Body of pancreas (tissue), 4 donors: ENCODE data around the gene OTOG. TPM values are rescaled to one million over a fixed set of nuclear protein-coding genes. Genes with fewer than 3 reads are reported as not detected.

Experiments
- ATAC-seq: fragments of 150-250 bp; one replicate; pipeline ENCODE4 v1.9.1; 2016
- DNase-seq, 4 donors: peaks; one replicate each; pipeline ENCODE4 v3.0.0-alpha.2; 2019
- H3K27ac ChIP-seq, 4 donors: fragments of 200-600 bp; sonication (generic); 1 replicate in 3 of 4; 2 replicates in 1 of 4; pipeline versions ENCODE4 v1.5.1 to v1.6.1; 2016 to 2019; ENCODE audit warnings: mild to moderate bottlenecking in 1 of 4, mixed read lengths in 1 of 4, moderate library complexity in 1 of 4
- H3K27me3 ChIP-seq, 2 donors: fragments of 200-600 bp; sonication (generic); one replicate each; pipeline ENCODE4 v1.6.0; 2016; ENCODE audit warnings: mild to moderate bottlenecking in 1 of 2
- H3K36me3 ChIP-seq, 2 donors: fragments of 200-600 bp; sonication (generic); replicated peaks in 1 of 2; 2 replicates each; pipeline ENCODE4 v1.5.1; 2016; ENCODE audit warnings: low read depth in 2 of 2; ENCODE audit not compliant: insufficient read depth in 1 of 2
- H3K4me1 ChIP-seq: fragments of 200-600 bp; sonication (generic); one replicate; pipeline ENCODE4 v1.6.0; 2016
- H3K4me3 ChIP-seq, 2 donors: fragments of 200-600 bp; sonication (generic); 1 replicate in 1 of 2; 2 replicates in 1 of 2; pipeline ENCODE4 v1.5.1; 2016 to 2019
- H3K9me3 ChIP-seq, 3 donors: fragments of 200-600 bp; sonication (generic); 1 replicate in 2 of 3; 2 replicates in 1 of 3; pipeline ENCODE4 v1.5.1; 2016
- CTCF ChIP-seq, 7 experiments: fragments of 450-650 bp in 4 of 7; fragments of 200-600 bp in 3 of 7; sonication (generic) in 3 of 7; IDR thresholded peaks; one replicate each; pipeline ENCODE4 v1.5.1; 2016 to 2019; ENCODE audit warnings: antibody characterized with exemption in 7 of 7
- POLR2A ChIP-seq, 3 donors: fragments of 450-650 bp; IDR thresholded peaks; one replicate each; pipeline ENCODE4 v1.6.1; 2016; ENCODE audit warnings: antibody characterized with exemption in 3 of 3, mild to moderate bottlenecking in 2 of 3
- WGBS, 2 donors: methylation state at CpG; one replicate each; pipeline ENCODE4 v1.1.5; 2017; 5-methylcytosine and 5-hydroxymethylcytosine counted together
- intact Hi-C: fragments of 100-400 bp; cut with DNase I; formaldehyde crosslinking; loops from one replicate; pipeline ENCODE4 v1.15.1; 2023
- total RNA-seq, 2 donors: library from RNA; depleted of rRNA; stranded (reverse); fragments of >200 nt; gene quantifications; one replicate each; pipeline ENCODE4 v1.1.0, GENCODE V29; 2016

Gene OTOG
- total RNA-seq, 2 donors from 2014 or later = not detected

GRCh38 chr11:17593466-17594245 lies 46.6 kb downstream of the OTOG start:
- ATAC-seq = no peak
- 65 to 90% methylated on average over 3 to 9 of the region's 9 CpGs for WGBS, 2 donors
- Histone ChIP-seq H3K4me1 (no peaks in the 10 kb centered on the region), H3K36me3 (no peaks in the 10 kb centered on the region), H3K27ac (no peak overlapping the region), H3K27me3 (no peaks in the 10 kb centered on the region), H3K9me3 (no peaks in the 10 kb centered on the region), H3K4me3 (no peak overlapping the region)
- TF ChIP-seq POLR2A (IDR thresholded peaks at IDR 0.05) = no peak
- intact Hi-C loops = no loop called here
- DNase-seq = peak in 1 of 4 donors; percentile 1

GRCh38 chr11:17594686-17595192 lies 47.7 kb downstream of the OTOG start:
- TF ChIP-seq CTCF (IDR thresholded peaks at IDR 0.05) (no peak), POLR2A (IDR thresholded peaks at IDR 0.05) (no peak)
- no peaks in the 10 kb centered on the region for H3K27me3 ChIP-seq
- H3K4me3 ChIP-seq = no peak overlapping the region
- H3K27ac ChIP-seq = no peak overlapping the region
- ATAC-seq (no peak), DNase-seq (no peak)
- H3K4me1 ChIP-seq = no peaks in the 10 kb centered on the region
- no peaks in the 10 kb centered on the region for H3K36me3 ChIP-seq
- H3K9me3 ChIP-seq = no peaks in the 10 kb centered on the region
- 71 to 73% methylated on average over 5 of the region's 5 CpGs for WGBS, 2 donors
- intact Hi-C loops = no loop called here

- Histone ChIP-seq H3K27me3 (no peaks in the 10 kb centered on the region), H3K4me1 (no peaks in the 10 kb centered on the region), H3K4me3 (no peak overlapping the region), H3K9me3 (no peaks in the 10 kb centered on the region), H3K27ac (no peak overlapping the region), H3K36me3 (no peaks in the 10 kb centered on the region)
- DNase-seq = peak in 1 of 4 donors; percentile 1
- intact Hi-C loops = no loop called here
- no peak for ATAC-seq
- TF ChIP-seq POLR2A (IDR thresholded peaks at IDR 0.05) (no peak), CTCF (IDR thresholded peaks at IDR 0.05) (no peak)
- WGBS, 2 donors = 64 to 77% methylated on average over 7 of the region's 7 CpGs
Measured at GRCh38 chr11:17595526-17596309, 48.7 kb downstream of the OTOG start.

- no peaks in the 10 kb centered on the region for H3K36me3 ChIP-seq
- TF ChIP-seq POLR2A (IDR thresholded peaks at IDR 0.05) = no peak
- TF ChIP-seq CTCF (IDR thresholded peaks at IDR 0.05) = no peak
- DNase-seq = peak in 1 of 4 donors; percentile 0
- no peaks in the 10 kb centered on the region for H3K4me1 ChIP-seq
- WGBS, 2 donors = 64 to 100% methylated on average over 1 of the region's 1 CpG
- intact Hi-C loops = no loop called here
- no peaks in the 10 kb centered on the region for H3K27me3 ChIP-seq
- ATAC-seq = no peak
- H3K27ac ChIP-seq = no peak overlapping the region
- H3K4me3 ChIP-seq = no peak overlapping the region
- H3K9me3 ChIP-seq = no peaks in the 10 kb centered on the region
Measured at GRCh38 chr11:17596310-17596669, 49.2 kb downstream of the OTOG start.

GRCh38 chr11:17596711-17597110 lies 49.7 kb downstream of the OTOG start:
- no peak overlapping the region for H3K4me3 ChIP-seq
- intact Hi-C loops = no loop called here
- no peaks in the 10 kb centered on the region for H3K4me1 ChIP-seq
- H3K9me3 ChIP-seq = no peaks in the 10 kb centered on the region
- ATAC-seq = no peak
- TF ChIP-seq POLR2A (IDR thresholded peaks at IDR 0.05) = no peak
- no peak for TF ChIP-seq CTCF (IDR thresholded peaks at IDR 0.05)
- no peak overlapping the region for H3K27ac ChIP-seq
- peak in 1 of 4 donors; percentile 0 for DNase-seq
- H3K36me3 ChIP-seq = no peaks in the 10 kb centered on the region
- WGBS, 2 donors = 72 to 79% methylated on average over 7 of the region's 7 CpGs
- no peaks in the 10 kb centered on the region for H3K27me3 ChIP-seq
